VCaP (cell line): ENCODE data around the gene KLK12.

ENCODE experiments used
- H3K27ac ChIP-seq: fragments of 450-650 bp; 2 replicates; pipeline ENCODE4 v1.5.1; 2017
- TF ChIP-seq, protein P1 (sequence below): fragments of 450-650 bp; conservative IDR thresholded peaks from 2 replicates; pipeline ENCODE4 v1.5.1; 2017; ENCODE audit warnings: mild to moderate bottlenecking, moderate library complexity

Gene KLK12

DNA sequence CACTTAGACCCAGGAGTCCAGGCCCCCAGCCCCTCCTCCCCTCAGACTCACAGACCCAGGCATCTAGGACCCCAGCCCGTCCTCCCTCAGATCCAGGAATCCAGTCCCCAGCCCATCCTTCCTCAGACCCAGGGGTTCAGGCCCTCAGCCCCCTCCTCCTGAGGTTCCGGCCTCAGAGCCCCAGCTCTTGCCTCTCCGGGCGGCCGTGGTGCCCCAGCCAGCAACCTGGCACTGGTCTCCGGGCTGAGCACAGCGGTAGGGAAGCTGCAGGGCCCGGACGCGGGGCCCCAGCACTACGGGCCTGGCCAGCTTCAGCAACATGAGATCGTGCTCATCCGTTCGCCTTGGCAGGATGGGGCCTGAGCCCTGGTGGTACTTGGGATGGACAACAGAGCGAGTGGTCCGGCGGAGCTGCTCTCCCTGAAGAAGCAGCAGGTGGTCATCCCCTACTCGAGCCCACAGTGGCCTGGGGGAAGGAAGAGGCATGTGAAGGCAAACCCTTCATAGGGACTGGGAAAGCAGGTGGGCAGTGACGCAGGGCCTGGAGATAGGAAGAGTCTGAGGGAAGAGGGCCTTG, 19.0 kb downstream of the KLK12 start:
- TF ChIP-seq, protein P1, sequence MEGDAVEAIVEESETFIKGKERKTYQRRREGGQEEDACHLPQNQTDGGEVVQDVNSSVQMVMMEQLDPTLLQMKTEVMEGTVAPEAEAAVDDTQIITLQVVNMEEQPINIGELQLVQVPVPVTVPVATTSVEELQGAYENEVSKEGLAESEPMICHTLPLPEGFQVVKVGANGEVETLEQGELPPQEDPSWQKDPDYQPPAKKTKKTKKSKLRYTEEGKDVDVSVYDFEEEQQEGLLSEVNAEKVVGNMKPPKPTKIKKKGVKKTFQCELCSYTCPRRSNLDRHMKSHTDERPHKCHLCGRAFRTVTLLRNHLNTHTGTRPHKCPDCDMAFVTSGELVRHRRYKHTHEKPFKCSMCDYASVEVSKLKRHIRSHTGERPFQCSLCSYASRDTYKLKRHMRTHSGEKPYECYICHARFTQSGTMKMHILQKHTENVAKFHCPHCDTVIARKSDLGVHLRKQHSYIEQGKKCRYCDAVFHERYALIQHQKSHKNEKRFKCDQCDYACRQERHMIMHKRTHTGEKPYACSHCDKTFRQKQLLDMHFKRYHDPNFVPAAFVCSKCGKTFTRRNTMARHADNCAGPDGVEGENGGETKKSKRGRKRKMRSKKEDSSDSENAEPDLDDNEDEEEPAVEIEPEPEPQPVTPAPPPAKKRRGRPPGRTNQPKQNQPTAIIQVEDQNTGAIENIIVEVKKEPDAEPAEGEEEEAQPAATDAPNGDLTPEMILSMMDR: no peak
- H3K27ac ChIP-seq: no peak overlapping the region

DNA sequence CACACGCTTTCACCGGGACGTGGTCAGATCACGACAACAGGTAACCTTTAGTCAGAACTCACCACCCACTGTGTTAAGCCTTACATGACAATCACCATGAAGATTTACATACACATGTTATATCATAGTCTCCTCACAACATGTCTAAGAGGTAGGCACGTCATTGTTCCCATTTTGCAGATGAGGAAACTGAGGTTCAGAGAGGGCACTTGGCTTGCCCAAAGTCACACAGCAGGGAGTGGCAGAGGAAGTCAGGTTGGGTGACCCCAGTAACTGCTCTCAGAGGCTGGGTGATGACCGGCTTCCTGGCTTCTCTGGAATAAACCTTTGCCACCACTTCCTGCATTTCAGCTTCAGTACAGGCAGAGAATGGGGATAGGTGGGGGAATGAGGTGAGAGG, 20.6 kb downstream of the KLK12 start:
- H3K27ac ChIP-seq: no peak overlapping the region

DNA sequence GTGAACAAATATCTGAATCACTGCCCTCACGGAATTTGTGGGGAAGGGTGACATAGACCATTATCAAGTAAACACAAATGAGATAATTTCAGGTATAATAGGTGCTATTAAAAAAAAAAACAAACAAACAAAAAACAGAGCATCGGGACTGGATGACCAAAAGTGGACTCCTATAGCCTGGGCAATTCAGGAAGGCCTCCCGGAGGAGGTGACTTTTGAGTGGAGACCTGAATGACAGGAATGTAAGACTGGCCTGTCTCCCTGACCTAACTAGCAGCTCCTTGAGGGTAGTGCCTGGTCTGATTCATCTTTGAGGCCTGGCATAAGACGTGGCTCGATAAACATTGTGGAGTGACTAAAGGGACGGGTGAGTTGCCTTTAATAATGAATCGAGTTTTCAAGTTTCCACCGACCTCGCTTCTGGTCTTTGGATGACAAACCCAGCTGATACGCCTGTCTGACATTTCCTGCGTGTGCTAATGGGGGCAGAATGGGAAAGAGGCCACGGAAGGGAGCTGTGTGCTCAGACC, 22.1 kb downstream of the KLK12 start:
- TF ChIP-seq, protein P1: no peak
- H3K27ac ChIP-seq: no peak overlapping the region

More for the DNA sequence above, 20.6 kb downstream of the KLK12 start:
- TF ChIP-seq, protein P1: no peak

DNA sequence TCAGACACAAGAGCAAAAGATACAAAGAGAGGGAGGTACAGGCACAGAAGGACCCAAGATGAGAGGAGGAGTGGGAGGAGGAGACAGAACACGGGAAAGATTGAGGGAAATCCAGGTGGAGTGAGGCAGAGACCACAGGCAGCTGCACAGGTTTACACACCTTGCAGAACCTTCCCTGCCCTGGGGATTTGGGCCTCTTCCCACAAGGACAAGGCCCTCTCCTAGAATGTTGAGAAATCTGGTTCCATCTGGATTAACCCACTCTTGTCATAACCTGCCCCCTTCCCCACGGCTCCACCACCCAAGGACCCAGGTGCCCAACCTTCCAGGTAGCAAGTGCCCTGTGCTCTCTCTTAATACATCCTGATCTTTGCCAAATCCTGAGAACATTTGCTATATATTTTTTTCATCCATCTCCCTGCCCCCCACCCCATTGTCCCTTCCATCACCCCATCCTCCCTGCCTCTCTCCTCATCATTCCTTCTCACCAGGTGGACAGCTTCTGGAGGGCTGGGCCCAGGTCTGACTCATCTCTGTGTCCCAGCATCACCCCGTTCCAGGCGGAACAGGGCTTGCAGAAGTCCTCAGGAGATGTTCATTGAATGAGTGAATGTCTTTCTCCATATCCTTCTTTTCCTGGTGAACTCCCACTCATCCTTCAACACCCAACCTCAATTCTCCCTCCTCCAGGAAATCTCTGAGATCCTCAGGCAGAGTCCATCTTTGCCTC, 24.6 kb downstream of the KLK12 start:
- no peak overlapping the region for H3K27ac ChIP-seq
- TF ChIP-seq, protein P1: no peak

DNA sequence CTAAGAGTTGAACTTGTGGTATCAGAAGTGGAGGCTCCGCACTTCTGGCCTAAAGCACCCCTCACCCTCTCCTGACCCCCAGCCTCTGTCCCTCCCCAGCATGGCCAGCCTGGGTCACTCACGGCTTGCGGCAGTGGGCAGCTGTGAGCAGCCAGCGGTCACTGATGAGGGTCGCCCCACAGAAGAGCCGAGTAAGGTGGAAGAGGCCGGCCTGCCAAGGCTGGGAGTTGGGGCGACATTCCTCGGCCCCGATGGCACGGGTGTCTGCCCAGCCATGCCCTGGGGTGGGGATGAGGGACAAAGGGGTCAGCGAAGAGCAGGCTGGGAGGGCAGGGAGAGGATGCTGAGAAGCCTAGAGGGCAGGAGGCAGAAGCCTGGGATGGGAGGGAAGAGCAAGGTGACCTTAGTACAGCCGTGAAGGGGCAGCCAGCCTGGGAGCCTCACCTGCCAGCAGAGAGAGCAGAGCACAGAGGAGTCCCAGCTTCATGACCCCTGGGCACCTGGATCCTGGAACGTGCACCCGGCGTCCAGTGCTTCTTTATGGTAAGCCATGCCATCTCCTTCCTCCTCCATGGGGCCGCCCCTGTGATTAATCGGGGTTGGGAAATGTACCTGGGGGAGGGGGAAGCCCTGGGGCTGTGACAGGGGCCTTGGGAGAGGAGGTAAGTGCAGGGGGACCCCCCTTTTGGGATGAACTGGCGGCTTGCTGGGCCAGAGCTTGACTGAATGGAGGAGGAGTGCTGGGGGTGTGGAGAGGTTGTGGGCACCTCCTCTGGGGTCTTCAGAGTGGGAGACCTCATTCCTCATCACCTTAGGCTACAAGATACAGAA, 25.5 kb downstream of the KLK12 start:
- TF ChIP-seq, protein P1: no peak
- no peak overlapping the region for H3K27ac ChIP-seq

DNA sequence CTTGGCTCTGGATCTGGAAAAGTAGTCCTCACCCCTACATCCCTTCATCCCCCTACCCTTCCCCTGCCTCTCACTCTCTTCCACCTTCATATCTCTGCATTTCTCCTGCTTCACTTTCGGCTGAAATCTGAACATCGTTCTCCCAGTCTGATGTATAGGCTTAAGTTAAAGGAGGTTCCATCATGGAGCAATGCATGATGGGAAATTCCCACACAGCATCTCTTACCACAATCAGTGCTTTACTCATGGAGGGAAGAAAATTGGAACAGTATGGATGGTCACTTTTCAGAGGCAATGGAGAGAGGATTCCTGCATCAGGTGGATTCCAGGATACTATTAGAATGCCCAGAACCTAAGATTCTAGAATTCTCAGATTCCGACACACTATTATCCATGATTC, 27.3 kb downstream of the KLK12 start:
- TF ChIP-seq, protein P1: no peak
- no peak overlapping the region for H3K27ac ChIP-seq

DNA sequence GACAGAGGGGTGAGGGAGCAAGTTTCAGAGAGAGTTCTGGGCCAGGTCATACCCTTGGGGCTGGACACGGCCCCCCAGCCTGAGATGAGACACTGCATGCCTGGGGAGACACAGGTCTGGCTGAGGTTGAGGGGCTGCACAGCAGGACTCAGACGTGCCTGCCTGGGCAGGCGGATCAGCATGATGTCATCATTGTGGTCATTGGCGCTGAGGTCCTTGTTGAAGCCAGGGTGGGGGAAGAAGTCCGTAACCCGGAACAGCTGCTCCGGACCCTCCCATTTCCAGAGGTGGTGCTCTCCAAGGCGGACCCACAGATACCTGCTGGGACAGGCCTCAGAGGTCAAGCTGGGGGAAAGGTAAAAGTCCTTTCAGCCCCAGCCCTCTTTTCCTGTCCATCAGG, 28.4 kb downstream of the KLK12 start:
- TF ChIP-seq, protein P1: no peak
- no peak overlapping the region for H3K27ac ChIP-seq
